GM18507 (cell line): Measurements from ENCODE around the gene COQ9.
A peak's percentile ranks its signal among the peaks of the same experiment; 100 is the strongest.
"Not testable (repeated sequence)": the region's sequence is repeated elsewhere in the genome, so short reads cannot be mapped to it uniquely, and the experiment has no call there.

Source experiments
- DNase-seq: peaks from one replicate; pipeline ENCODE4 v3.0.0; 2011; ENCODE audit warnings: low read depth; ENCODE audit not compliant: insufficient read length; ENCODE audit errors: extremely low spot score
- FAIRE-seq: peaks from 2 replicates; lab custom pipeline; 2011; peaks lifted over from hg19 to GRCh38; lab: Jason Lieb, UNC

Gene COQ9

GRCh38 chr16:57447186-57447962 is at the start of gene COQ9, which contains the start of gene CIAPIN1:
Gene COQ9 (plus strand): TSS chr16:57447479. CDS start chr16:57447506, 27 bp downstream.
Gene CIAPIN1 (minus strand): TSS chr16:57447385. CDS start chr16:57440928, 6,457 bp downstream.
- FAIRE-seq = peak; percentile 88

GRCh38 chr16:57397493-57397892 is 49.8 kb upstream of the COQ9 start:
- not testable (repeated sequence) for DNase-seq, FAIRE-seq

More at GRCh38 chr16:57447186-57447962, at the start of gene COQ9, which contains the start of gene CIAPIN1:
- DNase-seq = peak; percentile 94

- no peak for DNase-seq
- no peak for FAIRE-seq
Observed at GRCh38 chr16:57401943-57402640, 45.2 kb upstream of the COQ9 start.

- FAIRE-seq (no peak), DNase-seq (no peak)
Observed at GRCh38 chr16:57403965-57404817, 43.1 kb upstream of the COQ9 start, which contains the start of gene CCL17. Gene CCL17 (plus strand): TSS chr16:57404767. CDS start chr16:57413933, 9,166 bp downstream.

GRCh38 chr16:57405097-57405496 is 42.2 kb upstream of the COQ9 start:
- DNase-seq = no peak
- no peak for FAIRE-seq

- DNase-seq (no peak), FAIRE-seq (no peak)
Observed at GRCh38 chr16:57406881-57407280, 40.4 kb upstream of the COQ9 start.

GRCh38 chr16:57407521-57408353 is 39.5 kb upstream of the COQ9 start:
- DNase-seq (no peak), FAIRE-seq (no peak)

GRCh38 chr16:57409065-57409464 is 38.2 kb upstream of the COQ9 start:
- no peak for DNase-seq
- no peak for FAIRE-seq

- no peak for DNase-seq
- no peak for FAIRE-seq
Observed at GRCh38 chr16:57409870-57410587, 37.2 kb upstream of the COQ9 start.

GRCh38 chr16:57411362-57411976 is 35.8 kb upstream of the COQ9 start:
- DNase-seq = no peak

GRCh38 chr16:57412584-57412983 is 34.7 kb upstream of the COQ9 start:
- no peak for FAIRE-seq
- DNase-seq = no peak

More at GRCh38 chr16:57411362-57411976, 35.8 kb upstream of the COQ9 start:
- FAIRE-seq = peak; percentile 29

GRCh38 chr16:57413301-57413730 is 34.0 kb upstream of the COQ9 start:
- DNase-seq (peak; percentile 50), FAIRE-seq (peak; percentile 80)

- no peak for DNase-seq
- no peak for FAIRE-seq
Observed at GRCh38 chr16:57413733-57414132, 33.5 kb upstream of the COQ9 start.

GRCh38 chr16:57416084-57416483 is 31.2 kb upstream of the COQ9 start:
- no peak for FAIRE-seq
- DNase-seq = no peak

- no peak for FAIRE-seq
- no peak for DNase-seq
Observed at GRCh38 chr16:57419506-57419905, 27.8 kb upstream of the COQ9 start.

- no peak for FAIRE-seq
- DNase-seq = no peak
Observed at GRCh38 chr16:57422026-57422944, 25.0 kb upstream of the COQ9 start.

GRCh38 chr16:57423152-57423551 is 24.1 kb upstream of the COQ9 start:
- no peak for DNase-seq
- FAIRE-seq = no peak
